RWPE1 (cell line): ENCODE results near the gene FBXL15.

ENCODE experiments used
- CTCF ChIA-PET: fragments of 350-600 bp; sonication (Branson Sonifier 250); formaldehyde crosslinking; extraction: SDS; loops from one replicate; lab custom pipeline; 2021; lab: Yijun Ruan, JAX
- POLR2A ChIA-PET: fragments of 400-600 bp; formaldehyde crosslinking; extraction: SDS; loops from one replicate; lab custom pipeline; 2020; ENCODE audit warnings: antibody characterized with exemption; ENCODE audit not compliant: low non-redundant PET; lab: Yijun Ruan, JAX
- DNase-seq: peaks from one replicate; pipeline ENCODE4 v3.0.0; 2012; ENCODE audit warnings: low spot score
- H3K27ac ChIP-seq: fragments of 450-650 bp; 2 replicates; pipeline ENCODE4 v1.5.1; 2017
- CTCF ChIP-seq: fragments of 450-650 bp; conservative IDR thresholded peaks from 2 replicates; pipeline ENCODE4 v1.5.1; 2017; ENCODE audit warnings: low read depth, mild to moderate bottlenecking

The FBXL15 gene

GRCh38 chr10:102393411-102394078 lies 27.1 kb upstream of the FBXL15 start:
- H3K27ac ChIP-seq: peak overlapping the region; percentile 85
- ChIA-PET CTCF (interaction anchor here (0.6 to 7.6 kb wide), 30 partner anchors 8 to 784 kb away, joined by 3 to 108 read pairs (median 5); partner anchors contain the start of genes C10orf95, CUEDC2 and FBXL15), POLR2A (interaction anchor here (0.6 to 2.4 kb wide), 4 partner anchors 8 to 181 kb away, joined by 3 to 14 read pairs (median 5); partner anchors contain the start of gene FBXL15)
- peak; percentile 93 for TF ChIP-seq CTCF
- no peak for DNase-seq

GRCh38 chr10:102394079-102394800 lies 26.4 kb upstream of the FBXL15 start:
- DNase-seq: peak; percentile 97
- ChIA-PET POLR2A (interaction anchor here (0.6 to 2.4 kb wide), 4 partner anchors 9 to 180 kb away, joined by 3 to 14 read pairs (median 5); partner anchors contain the start of gene FBXL15), CTCF (interaction anchor here (0.6 to 7.6 kb wide), 19 partner anchors 8 to 783 kb away, joined by 3 to 108 read pairs (median 7); partner anchors contain the start of genes C10orf95 and FBXL15)
- TF ChIP-seq CTCF: peak; percentile 66
- H3K27ac ChIP-seq: peak overlapping the region; percentile 85

GRCh38 chr10:102394801-102395399 lies 25.7 kb upstream of the FBXL15 start:
- peak overlapping the region; percentile 85 for H3K27ac ChIP-seq
- POLR2A ChIA-PET: interaction anchor here (0.5 to 2.4 kb wide), 2 partner anchors 26 to 166 kb away, joined by 3 to 14 read pairs; partner anchors contain the start of gene FBXL15
- CTCF ChIA-PET: interaction anchor here (0.6 to 7.6 kb wide), 10 partner anchors 9 to 172 kb away, joined by 3 to 108 read pairs (median 10); partner anchors contain the start of gene FBXL15
- no peak for TF ChIP-seq CTCF
- peak; percentile 59 for DNase-seq

- POLR2A ChIA-PET: interaction anchor here (0.5 to 2.4 kb wide), 4 partner anchors 25 to 167 kb away, joined by 3 to 14 read pairs (median 3); partner anchors contain the start of gene FBXL15
- H3K27ac ChIP-seq: peak within 1 kb of the TSS; percentile 85
- DNase-seq: peak; percentile 95
- CTCF ChIA-PET: interaction anchor here (0.6 to 7.6 kb wide), 9 partner anchors 9 to 1261 kb away, joined by 3 to 108 read pairs (median 12); partner anchors contain the start of gene FBXL15
- TF ChIP-seq CTCF: no peak
Measured at GRCh38 chr10:102395400-102396316, 25.0 kb upstream of the FBXL15 start, which contains the start of gene NFKB2. TSS of gene NFKB2 (plus strand) at chr10:102395705. CDS start at chr10:102395960, 255 bp downstream.

GRCh38 chr10:102396317-102396650 lies 24.4 kb upstream of the FBXL15 start:
- TF ChIP-seq CTCF: no peak
- ChIA-PET CTCF (interaction anchor here (0.7 to 7.6 kb wide), 4 partner anchors 26 to 1262 kb away, joined by 6 to 108 read pairs (median 27); partner anchors contain the start of gene FBXL15), POLR2A (interaction anchor here (0.6 to 1.0 kb wide), 2 partner anchors 130 to 185 kb away, joined by 3 to 7 read pairs; no protein-coding TSS in a partner anchor)
- DNase-seq: no peak
- peak overlapping the region; percentile 85 for H3K27ac ChIP-seq
